WTC11 (cell line): ENCODE data around the gene NEURL2. TPM values are rescaled to one million over a fixed set of nuclear protein-coding genes. Genes with fewer than 3 reads are reported as not detected.

ENCODE experiments used
- ATF3 ChIP-seq: sonication (generic); formaldehyde crosslinking; conservative IDR thresholded peaks from 2 replicates; pipeline ENCODE4 v1.8.1; 2022; ENCODE audit warnings: mild to moderate bottlenecking, missing genetic modification reagents
- E2F4 ChIP-seq: sonication (generic); formaldehyde crosslinking; IDR thresholded peaks from 2 replicates; pipeline ENCODE4 v1.8.1; 2022; ENCODE audit warnings: low read depth, mild to moderate bottlenecking, moderate library complexity, missing genetic modification reagents, borderline replicate concordance
- EMX1 ChIP-seq: fragments of 250-450 bp; sonication (Bioruptor Pico); IDR thresholded peaks from 2 replicates; pipeline ENCODE4 v1.8.0; 2021; ENCODE audit warnings: mild to moderate bottlenecking
- ETV6 ChIP-seq: sonication (generic); formaldehyde crosslinking; IDR thresholded peaks from 2 replicates; pipeline ENCODE4 v1.8.1; 2022; ENCODE audit warnings: mild to moderate bottlenecking, missing genetic modification reagents
- FOXK1 ChIP-seq: sonication (generic); formaldehyde crosslinking; IDR thresholded peaks from 2 replicates; pipeline ENCODE4 v1.8.0; 2022; ENCODE audit warnings: mild to moderate bottlenecking, moderate library complexity, missing genetic modification reagents
- FOXP1 ChIP-seq: sonication (generic); formaldehyde crosslinking; IDR thresholded peaks from 2 replicates; pipeline ENCODE4 v1.8.0; 2022; ENCODE audit warnings: missing genetic modification reagents, mild to moderate bottlenecking, moderate library complexity, borderline replicate concordance
- HMGXB4 ChIP-seq: sonication (generic); formaldehyde crosslinking; IDR thresholded peaks from 2 replicates; pipeline ENCODE4 v1.8.1; 2023; ENCODE audit warnings: mild to moderate bottlenecking, moderate library complexity, missing genetic modification reagents
- IRF1 ChIP-seq: sonication (generic); formaldehyde crosslinking; IDR thresholded peaks from 2 replicates; pipeline ENCODE4 v1.8.0; 2023; ENCODE audit warnings: missing genetic modification reagents
- JUN ChIP-seq: sonication (generic); formaldehyde crosslinking; IDR thresholded peaks from 2 replicates; pipeline ENCODE4 v1.8.0; 2023; ENCODE audit warnings: mild to moderate bottlenecking, missing genetic modification reagents
- MYBL2 ChIP-seq: sonication (generic); formaldehyde crosslinking; IDR thresholded peaks from 2 replicates; pipeline ENCODE4 v1.8.1; 2023; ENCODE audit warnings: mild to moderate bottlenecking, moderate library complexity, missing genetic modification reagents
- NFATC4 ChIP-seq: fragments of 250-450 bp; sonication (Bioruptor Pico); IDR thresholded peaks from 2 replicates; pipeline ENCODE4 v1.9.0; 2021; ENCODE audit warnings: mild to moderate bottlenecking
- NR3C1 ChIP-seq: sonication (generic); formaldehyde crosslinking; conservative IDR thresholded peaks from 2 replicates; pipeline ENCODE4 v1.8.1; 2023; ENCODE audit warnings: low read depth, mild to moderate bottlenecking, missing genetic modification reagents
- PREB ChIP-seq: sonication (generic); formaldehyde crosslinking; IDR thresholded peaks from 2 replicates; pipeline ENCODE4 v1.8.1; 2022; ENCODE audit warnings: mild to moderate bottlenecking, missing genetic modification reagents, moderate library complexity, borderline replicate concordance
- PRRX2 ChIP-seq: fragments of 250-450 bp; sonication (Bioruptor Pico); IDR thresholded peaks from 2 replicates; pipeline ENCODE4 v1.8.0; 2021; ENCODE audit warnings: mild to moderate bottlenecking
- SMAD3 ChIP-seq: sonication (generic); formaldehyde crosslinking; IDR thresholded peaks from 2 replicates; pipeline ENCODE4 v1.8.0; 2022; ENCODE audit warnings: missing genetic modification reagents, mild to moderate bottlenecking, borderline replicate concordance
- STAT6 ChIP-seq: sonication (generic); formaldehyde crosslinking; conservative IDR thresholded peaks from 2 replicates; pipeline ENCODE4 v1.8.1; 2023; ENCODE audit warnings: mild to moderate bottlenecking, low read depth, missing genetic modification reagents, moderate library complexity
- TCF7 ChIP-seq: sonication (generic); formaldehyde crosslinking; IDR thresholded peaks from 2 replicates; pipeline ENCODE4 v1.8.0; 2022; ENCODE audit warnings: mild to moderate bottlenecking, low read depth, missing genetic modification reagents, moderate library complexity
- TP53 ChIP-seq: sonication (generic); formaldehyde crosslinking; IDR thresholded peaks from 2 replicates; pipeline ENCODE4 v1.8.1; 2023; ENCODE audit warnings: mild to moderate bottlenecking, missing genetic modification reagents
- USF2 ChIP-seq: sonication (generic); formaldehyde crosslinking; IDR thresholded peaks from 2 replicates; pipeline ENCODE4 v1.8.1; 2023; ENCODE audit warnings: mild to moderate bottlenecking, missing genetic modification reagents, moderate library complexity
- ZNF121 ChIP-seq: sonication (generic); formaldehyde crosslinking; IDR thresholded peaks from 2 replicates; pipeline ENCODE4 v1.8.0; 2023; ENCODE audit warnings: missing genetic modification reagents
- ZNF396 ChIP-seq: fragments of 250-450 bp; sonication (Bioruptor Pico); IDR thresholded peaks from 2 replicates; pipeline ENCODE4 v1.8.0; 2021; ENCODE audit warnings: mild to moderate bottlenecking, moderate library complexity, borderline replicate concordance
- ZNF532 ChIP-seq: fragments of 250-450 bp; sonication (Bioruptor Pico); IDR thresholded peaks from 2 replicates; pipeline ENCODE4 v1.9.0; 2021; ENCODE audit warnings: mild to moderate bottlenecking, borderline replicate concordance
- total RNA-seq: library from RNA; stranded (reverse); gene quantifications from 3 replicates; pipeline ENCODE4 v1.2.3, GENCODE V29; 2021

Gene NEURL2
- total RNA-seq, 1 experiment from 2014 or later: 6.6 TPM

GRCh38 chr20:45934586-45935415, 43.8 kb upstream of the NEURL2 start, which contains the start of gene PCIF1 (continued):
- TF ChIP-seq ATF3 (CRISPR knock-in tag) (no peak), MYBL2 (CRISPR knock-in tag) (peak; percentile 83), TP53 (0 out of 2 replicates have a peak, but pooled peaks have one; percentile 76), ZNF532 (CRISPR knock-in tag) (no peak), ZNF121 (CRISPR knock-in tag) (0 out of 2 replicates have a peak, but pooled peaks have one; percentile 34), PRRX2 (CRISPR knock-in tag) (peak; percentile 83; the same call in 1 of the 2 replicates), NFATC4 (CRISPR knock-in tag) (peak; percentile 82), NR3C1 (CRISPR knock-in tag) (0 out of 2 replicates have a peak, but pooled peaks have one; percentile 51), STAT6 (no peak; the same call in 1 of the 2 replicates), TCF7 (CRISPR knock-in tag) (0 out of 2 replicates have a peak, but pooled peaks have one; percentile 77), SMAD3 (CRISPR knock-in tag) (no peak; the same call in 1 of the 2 replicates), IRF1 (CRISPR knock-in tag) (peak; percentile 91), ETV6 (no peak; the same call in 1 of the 2 replicates), FOXK1 (peak; percentile 74), E2F4 (CRISPR knock-in tag) (peak; percentile 86), HMGXB4 (CRISPR knock-in tag) (peak; percentile 31; the same call in 1 of the 2 replicates), EMX1 (no peak), USF2 (CRISPR knock-in tag) (peak; percentile 88), PREB (CRISPR knock-in tag) (no peak), FOXP1 (CRISPR knock-in tag) (no peak; the same call in 1 of the 2 replicates), ZNF396 (CRISPR knock-in tag) (no peak), JUN (peak; percentile 93)
